Progenitor cell of endocrine pancreas (in vitro differentiated cells): Measurements from ENCODE around the gene LY6G6D. TPM values are rescaled to one million over a fixed set of nuclear protein-coding genes. Genes with fewer than 3 reads are reported as not detected.

Source experiments
- DNase-seq: peaks from one replicate; pipeline ENCODE4 v3.0.0; 2021; ENCODE audit warnings: low spot score; ENCODE audit not compliant: unreplicated experiment
- H3K27ac Mint-ChIP-seq: 2 replicates; pipeline ENCODE4 v1.8.0; 2021; ENCODE audit warnings: mild to moderate bottlenecking, moderate library complexity, mixed read lengths
- H3K27me3 Mint-ChIP-seq: 2 replicates; pipeline ENCODE4 v1.8.0; 2021; ENCODE audit warnings: mixed read lengths
- H3K36me3 Mint-ChIP-seq: 2 replicates; pipeline ENCODE4 v1.8.0; 2022; ENCODE audit warnings: mixed read lengths; ENCODE audit not compliant: insufficient read depth
- H3K4me1 Mint-ChIP-seq: 2 replicates; pipeline ENCODE4 v1.8.0; 2021; ENCODE audit warnings: low read depth, mixed read lengths
- H3K4me3 Mint-ChIP-seq: 2 replicates; pipeline ENCODE4 v1.8.0; 2021; ENCODE audit warnings: low read depth, mild to moderate bottlenecking, moderate library complexity, mixed read lengths
- H3K9me3 Mint-ChIP-seq: 2 replicates; pipeline ENCODE4 v1.8.0; 2021; ENCODE audit warnings: low read depth, mixed read lengths
- total RNA-seq: library from RNA; stranded (reverse); gene quantifications from 2 replicates; pipeline ENCODE4 v1.2.1, GENCODE V29; 2021
- TF ChIP-seq, protein P1 (sequence below): fragments of 200-600 bp; sonication (generic); IDR thresholded peaks from one replicate; pipeline ENCODE4 v1.5.0; 2021; ENCODE audit warnings: antibody characterized with exemption, mild to moderate bottlenecking; ENCODE audit not compliant: unreplicated experiment

LY6G6D gene
- total RNA-seq, 1 donor from 2014 or later, result not detected

DNA sequence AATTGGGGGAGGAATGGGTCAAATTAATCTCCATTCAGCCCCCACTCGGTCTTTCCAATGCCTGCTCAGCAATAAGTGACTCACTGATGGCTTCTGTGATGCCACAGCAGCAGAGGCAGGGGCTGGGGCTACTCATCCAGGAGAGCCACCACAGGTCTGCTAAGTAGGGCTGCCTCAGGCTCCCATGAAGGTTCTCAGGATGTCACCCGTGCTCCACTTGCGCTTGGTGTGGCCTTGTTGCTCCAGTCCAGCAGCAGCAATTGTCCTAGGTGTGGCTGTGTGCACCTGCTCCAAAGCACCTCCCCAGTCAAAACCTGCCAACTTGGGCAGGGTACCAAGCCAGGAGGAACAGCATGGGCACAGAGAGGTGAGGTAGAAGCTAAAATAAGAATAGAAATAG lies 7.0 kb downstream of the LY6G6D start:
- Mint-ChIP-seq H3K4me1 (peaks cover 17% of the 10 kb centered on the region), H3K9me3 (no peaks in the 10 kb centered on the region), H3K4me3 (no peak overlapping the region), H3K27me3 (no peaks in the 10 kb centered on the region), H3K36me3 (peaks cover 21% of the 10 kb centered on the region), H3K27ac (no peak overlapping the region)
- DNase-seq, result no peak
- TF ChIP-seq, protein P1, sequence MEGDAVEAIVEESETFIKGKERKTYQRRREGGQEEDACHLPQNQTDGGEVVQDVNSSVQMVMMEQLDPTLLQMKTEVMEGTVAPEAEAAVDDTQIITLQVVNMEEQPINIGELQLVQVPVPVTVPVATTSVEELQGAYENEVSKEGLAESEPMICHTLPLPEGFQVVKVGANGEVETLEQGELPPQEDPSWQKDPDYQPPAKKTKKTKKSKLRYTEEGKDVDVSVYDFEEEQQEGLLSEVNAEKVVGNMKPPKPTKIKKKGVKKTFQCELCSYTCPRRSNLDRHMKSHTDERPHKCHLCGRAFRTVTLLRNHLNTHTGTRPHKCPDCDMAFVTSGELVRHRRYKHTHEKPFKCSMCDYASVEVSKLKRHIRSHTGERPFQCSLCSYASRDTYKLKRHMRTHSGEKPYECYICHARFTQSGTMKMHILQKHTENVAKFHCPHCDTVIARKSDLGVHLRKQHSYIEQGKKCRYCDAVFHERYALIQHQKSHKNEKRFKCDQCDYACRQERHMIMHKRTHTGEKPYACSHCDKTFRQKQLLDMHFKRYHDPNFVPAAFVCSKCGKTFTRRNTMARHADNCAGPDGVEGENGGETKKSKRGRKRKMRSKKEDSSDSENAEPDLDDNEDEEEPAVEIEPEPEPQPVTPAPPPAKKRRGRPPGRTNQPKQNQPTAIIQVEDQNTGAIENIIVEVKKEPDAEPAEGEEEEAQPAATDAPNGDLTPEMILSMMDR, result no peak

DNA sequence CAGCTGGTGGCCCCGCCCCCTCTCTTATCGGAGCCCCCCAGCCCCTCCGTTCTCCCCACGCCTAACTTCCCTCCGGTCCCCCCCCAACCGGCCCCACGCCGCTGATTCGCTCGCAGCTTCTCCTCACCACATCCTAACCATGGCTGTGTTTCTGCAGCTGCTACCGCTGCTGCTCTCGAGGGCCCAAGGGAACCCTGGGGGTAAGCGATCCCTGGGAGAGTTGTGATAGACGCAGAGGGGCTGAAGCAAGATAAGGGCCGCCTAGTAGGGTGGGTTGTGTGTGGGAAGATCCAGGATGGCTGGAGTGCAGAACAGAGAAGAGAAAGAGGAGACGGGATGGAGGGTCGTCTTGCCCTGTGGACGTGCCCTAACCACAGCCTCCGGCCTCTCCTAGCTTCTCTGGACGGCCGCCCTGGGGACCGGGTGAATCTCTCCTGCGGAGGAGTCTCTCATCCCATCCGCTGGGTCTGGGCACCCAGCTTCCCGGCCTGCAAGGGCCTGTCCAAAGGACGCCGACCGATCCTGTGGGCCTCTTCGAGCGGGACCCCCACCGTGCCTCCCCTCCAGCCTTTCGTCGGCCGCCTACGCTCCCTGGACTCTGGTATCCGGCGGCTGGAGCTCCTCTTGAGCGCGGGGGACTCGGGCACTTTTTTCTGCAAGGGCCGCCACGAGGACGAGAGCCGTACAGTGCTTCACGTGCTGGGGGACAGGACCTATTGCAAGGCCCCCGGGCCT lies 8.3 kb downstream of the LY6G6D start, which contains the start of gene MPIG6B:
MPIG6B (plus strand) TSS at position 129 of the 735 bp plus-strand sequence; CDS start at position 140, 11 bp downstream.
- TF ChIP-seq, protein P1, result no peak
- DNase-seq, result no peak
- H3K36me3 Mint-ChIP-seq, result peaks cover 25% of the 10 kb centered on the region
- H3K9me3 Mint-ChIP-seq, result no peaks in the 10 kb centered on the region
- H3K27ac Mint-ChIP-seq, result peak within 1 kb of the TSS; percentile 74
- no peak within 1 kb of the TSS for H3K4me3 Mint-ChIP-seq
- H3K4me1 Mint-ChIP-seq, result peaks cover 5% of the 10 kb centered on the region
- H3K27me3 Mint-ChIP-seq, result no peaks in the 10 kb centered on the region

DNA sequence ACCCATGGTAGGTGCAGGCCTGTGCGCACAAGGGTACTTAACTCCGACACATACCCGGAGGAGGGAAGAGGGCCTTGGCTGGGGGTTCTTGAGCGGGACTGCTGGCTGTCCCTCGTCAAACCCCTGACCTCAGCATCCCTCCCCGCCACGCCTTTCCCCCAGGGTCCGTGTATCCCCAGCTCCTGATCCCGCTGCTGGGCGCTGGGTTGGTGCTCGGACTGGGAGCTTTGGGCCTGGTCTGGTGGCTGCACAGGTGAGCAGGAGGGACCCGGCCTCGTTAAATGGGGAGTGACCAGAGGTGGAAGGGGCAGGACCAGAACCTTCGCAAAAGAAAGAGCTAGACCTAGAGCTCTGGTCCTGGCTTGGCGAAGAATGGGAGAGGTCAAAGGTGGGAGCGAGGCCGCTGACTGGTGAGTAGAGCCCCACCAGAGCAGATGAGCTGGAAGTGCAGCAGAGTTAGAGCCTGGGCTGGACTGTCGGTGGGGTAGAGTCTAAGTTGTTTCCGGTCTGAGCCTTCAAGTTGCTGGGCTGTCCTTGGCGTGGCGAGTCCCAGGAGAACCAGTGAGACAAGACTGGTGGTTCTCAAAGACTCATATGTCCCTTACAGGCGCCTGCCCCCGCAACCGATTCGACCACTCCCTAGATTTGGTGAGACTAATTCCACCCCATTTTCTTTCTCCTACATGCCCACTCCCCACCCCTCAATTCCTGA lies 9.0 kb downstream of the LY6G6D start:
- no peak for DNase-seq
- H3K36me3 Mint-ChIP-seq, result peaks cover 28% of the 10 kb centered on the region
- no peaks in the 10 kb centered on the region for H3K27me3 Mint-ChIP-seq
- H3K27ac Mint-ChIP-seq, result peak overlapping the region; percentile 74
- no peaks in the 10 kb centered on the region for H3K9me3 Mint-ChIP-seq
- H3K4me3 Mint-ChIP-seq, result no peak overlapping the region
- TF ChIP-seq, protein P1, result no peak
- H3K4me1 Mint-ChIP-seq, result peaks cover 7% of the 10 kb centered on the region

- peak overlapping the region; percentile 3 for H3K27ac Mint-ChIP-seq
- DNase-seq, result no peak
- H3K27me3 Mint-ChIP-seq, result no peaks in the 10 kb centered on the region
- peaks cover 14% of the 10 kb centered on the region for H3K4me1 Mint-ChIP-seq
- no peak overlapping the region for H3K4me3 Mint-ChIP-seq
- TF ChIP-seq, protein P1, result no peak
- H3K36me3 Mint-ChIP-seq, result peaks cover 35% of the 10 kb centered on the region
- H3K9me3 Mint-ChIP-seq, result no peaks in the 10 kb centered on the region
Measured at GRCh38 chr6:31725502-31726350, 10.6 kb downstream of the LY6G6D start.
